Putamen (tissue), 1 donor: Measurements from ENCODE around the gene TNRC18.
"Not testable (repeated sequence)": the region's sequence is repeated elsewhere in the genome, so short reads cannot be mapped to it uniquely, and the experiment has no call there.

ENCODE experiments used
- DNase-seq: peaks from one replicate; pipeline ENCODE4 v3.0.0-alpha.2; 2016; ENCODE audit warnings: low spot score

Gene TNRC18

GRCh38 chr7:5269992-5270657, 153.5 kb downstream of the TNRC18 start:
- not testable (repeated sequence) for DNase-seq

DNA sequence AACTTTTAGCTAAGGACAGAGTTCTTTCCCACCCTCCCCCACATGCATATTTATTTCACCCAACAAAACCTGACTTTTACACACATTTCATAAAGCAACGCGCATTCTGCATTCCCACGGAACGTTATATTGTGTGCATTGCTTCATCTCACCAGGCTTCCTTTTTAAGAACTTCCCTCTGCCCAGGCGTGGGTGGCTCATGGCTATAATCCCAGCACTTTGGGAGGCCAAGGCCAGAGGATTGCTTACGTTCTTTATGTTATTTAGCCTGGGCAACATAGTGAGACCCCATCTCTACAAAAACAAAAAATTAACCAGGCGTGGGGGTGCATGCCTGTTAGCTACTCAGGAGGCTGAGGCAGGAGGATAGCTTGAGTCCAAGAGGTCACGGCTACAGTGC, 155.8 kb downstream of the TNRC18 start:
- not testable (repeated sequence) for DNase-seq

DNA sequence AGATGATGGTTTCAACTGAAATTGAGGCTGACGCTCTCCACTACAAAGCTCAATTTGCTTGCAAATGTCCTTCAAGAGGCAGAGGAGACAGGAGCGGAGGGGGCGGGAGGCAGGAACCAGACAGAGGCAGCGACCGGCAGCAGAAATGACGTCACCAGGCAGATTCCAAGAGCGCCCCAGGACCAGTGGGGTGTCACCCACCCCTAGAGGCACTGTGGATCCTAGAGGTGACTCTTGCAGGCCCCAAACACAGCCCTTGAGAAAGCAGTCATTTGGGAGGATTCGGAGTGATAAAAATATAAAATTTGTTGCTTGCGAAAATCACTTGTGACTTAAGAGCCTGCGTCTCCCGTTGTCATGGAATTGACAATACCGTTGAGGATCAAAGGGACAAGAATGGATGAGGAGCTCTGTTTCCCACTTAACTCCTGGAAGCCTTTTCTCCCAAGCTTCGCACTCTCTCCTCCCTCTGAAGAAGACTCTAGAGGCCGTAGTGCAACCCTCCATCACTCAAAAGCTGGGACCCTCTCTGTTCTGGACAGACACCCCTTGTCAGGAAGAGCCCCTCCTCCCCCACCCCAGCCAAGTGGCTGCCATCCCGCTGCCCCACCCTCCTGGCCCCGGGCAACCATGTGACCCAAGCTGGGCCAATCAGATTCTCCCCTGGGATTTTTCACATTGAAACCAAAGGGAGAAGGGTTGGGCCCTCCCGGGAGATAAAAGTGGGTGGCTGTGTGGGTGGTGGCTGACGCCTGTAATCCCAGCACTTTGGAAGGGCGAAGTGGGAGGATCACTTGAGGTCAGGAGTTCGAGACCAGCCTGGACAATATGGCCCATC, 157.2 kb downstream of the TNRC18 start:
- no peak for DNase-seq

GRCh38 chr7:5265320-5266190, 158.1 kb downstream of the TNRC18 start:
- DNase-seq: no peak

GRCh38 chr7:5263066-5263465, 160.6 kb downstream of the TNRC18 start:
- not testable (repeated sequence) for DNase-seq

- not testable (repeated sequence) for DNase-seq
These were observed 163.0 kb downstream of the TNRC18 start for GRCh38 chr7:5260530-5261068.
